A549 (cell line): ENCODE data around the gene UBE3B. TPM values are rescaled to one million over a fixed set of nuclear protein-coding genes. Genes with fewer than 3 reads are reported as not detected.

ENCODE experiments used
- ATAC-seq, 2 experiments: fragments of 200-7000 bp in 1 of 2; fragments of >200 bp in 1 of 2; cut with Nextera tagmentation in 1 of 2; cut with Tn5 transposase in 1 of 2; 3 replicates each; pipeline versions ENCODE4 v1.8.0 to v1.9.1; 2018 to 2020; ENCODE audit warnings: mild to moderate bottlenecking in 1 of 2, moderate library complexity in 1 of 2
- CTCF ChIA-PET: fragments of 300-600 bp; sonication (Branson Sonifier 250); formaldehyde crosslinking; extraction: SDS; loops from one replicate; lab custom pipeline; 2021; ENCODE audit warnings: antibody characterized with exemption, inconsistent platforms; lab: Yijun Ruan, JAX
- POLR2A ChIA-PET: fragments of 350-600 bp; formaldehyde crosslinking; extraction: SDS; loops from one replicate; lab custom pipeline; 2021; ENCODE audit warnings: antibody characterized with exemption, inconsistent platforms; lab: Yijun Ruan, JAX
- DNase-seq, 2 experiments: peaks; one replicate each; pipeline versions ENCODE4 v3.0.0 to v3.0.0-alpha.2; 2011 to 2016; ENCODE audit warnings: low read depth in 1 of 2, low spot score in 1 of 2
- FAIRE-seq: peaks from 2 replicates; lab custom pipeline; 2011; peaks lifted over from hg19 to GRCh38; lab: Jason Lieb, UNC
- H3K27ac ChIP-seq, 2 experiments: fragments of >200 bp; sonication (Bioruptor Twin); formaldehyde crosslinking; 3 replicates each; pipeline ENCODE4 v1.5.1; 2016 to 2017
- H3K4me1 ChIP-seq: fragments of >200 bp; sonication (Bioruptor Twin); formaldehyde crosslinking; 3 replicates; pipeline ENCODE4 v1.6.1; 2016
- H3K4me2 ChIP-seq: fragments of >200 bp; sonication (Bioruptor Twin); formaldehyde crosslinking; 3 replicates; pipeline ENCODE4 v1.6.1; 2016
- H3K4me3 ChIP-seq: fragments of >200 bp; sonication (Bioruptor Twin); formaldehyde crosslinking; 3 replicates; pipeline ENCODE4 v1.5.1; 2016
- H3K9me3 ChIP-seq: fragments of >200 bp; sonication (Bioruptor Twin); formaldehyde crosslinking; 3 replicates; pipeline ENCODE4 v1.6.1; 2016
- ATOH8 ChIP-seq: fragments of 250-450 bp; sonication (Bioruptor Pico); IDR thresholded peaks from 2 replicates; pipeline ENCODE4 v1.5.0; 2020; ENCODE audit warnings: low read depth, mild to moderate bottlenecking, moderate library complexity
- BHLHE40 ChIP-seq: IDR thresholded peaks from 2 replicates; pipeline ENCODE4 v1.6.1; 2012; ENCODE audit warnings: low read depth, low read length, inconsistent platforms
- CTCF ChIP-seq: fragments of >200 bp; sonication (Bioruptor Twin); formaldehyde crosslinking; IDR thresholded peaks from 3 replicates; pipeline ENCODE4 v1.5.1; 2016
- EHMT2 ChIP-seq: fragments of 200-600 bp; sonication (generic); IDR thresholded peaks from 2 replicates; pipeline ENCODE4 v1.6.1; 2016; ENCODE audit warnings: antibody characterized with exemption, low read depth, mild to moderate bottlenecking, moderate library complexity
- HDAC2 ChIP-seq: fragments of 200-600 bp; sonication (generic); IDR thresholded peaks from 2 replicates; pipeline ENCODE4 v1.6.1; 2016
- HMGXB4 ChIP-seq: fragments of 250-450 bp; sonication (Bioruptor Pico); IDR thresholded peaks from 2 replicates; pipeline ENCODE4 v1.5.0; 2021; ENCODE audit warnings: mild to moderate bottlenecking, moderate library complexity, borderline replicate concordance
- HOXA7 ChIP-seq: fragments of 250-450 bp; sonication (Bioruptor Pico); IDR thresholded peaks from 2 replicates; pipeline ENCODE4 v1.5.0; 2020; ENCODE audit warnings: mild to moderate bottlenecking, moderate library complexity
- MAZ ChIP-seq: fragments of 150-350 bp; IDR thresholded peaks from 2 replicates; pipeline ENCODE4 v1.6.1; 2014; ENCODE audit warnings: antibody characterized with exemption, low read depth, low read length, borderline replicate concordance
- PHF8 ChIP-seq: fragments of 200-600 bp; sonication (generic); IDR thresholded peaks from 2 replicates; pipeline ENCODE4 v1.6.1; 2016; ENCODE audit warnings: low read depth, mild to moderate bottlenecking, antibody characterized with exemption, moderate library complexity, borderline replicate concordance
- RAD21 ChIP-seq, 2 experiments: fragments of >200 bp in 1 of 2; sonication (Bioruptor Twin) in 1 of 2; formaldehyde crosslinking in 1 of 2; IDR thresholded peaks in 1 of 2; conservative IDR thresholded peaks in 1 of 2; 2 replicates in 1 of 2; 3 replicates in 1 of 2; pipeline ENCODE4 v1.6.1; 2012 to 2018; ENCODE audit warnings: inconsistent platforms in 1 of 2
- RARB ChIP-seq: fragments of 250-450 bp; sonication (Bioruptor Pico); IDR thresholded peaks from 2 replicates; pipeline ENCODE4 v1.8.0; 2021; ENCODE audit warnings: mild to moderate bottlenecking, moderate library complexity
- REST ChIP-seq: fragments of 200-600 bp; sonication (generic); IDR thresholded peaks from 2 replicates; pipeline ENCODE4 v1.6.1; 2016; ENCODE audit warnings: antibody characterized with exemption, mild to moderate bottlenecking, moderate library complexity
- RNF2 ChIP-seq: fragments of 200-600 bp; sonication (generic); IDR thresholded peaks from 2 replicates; pipeline ENCODE4 v1.6.1; 2016; ENCODE audit warnings: low read depth, mild to moderate bottlenecking, antibody characterized with exemption, moderate library complexity, borderline replicate concordance
- SMC3 ChIP-seq: fragments of >200 bp; sonication (Bioruptor Twin); formaldehyde crosslinking; IDR thresholded peaks from 3 replicates; pipeline ENCODE4 v1.6.1; 2018; ENCODE audit warnings: inconsistent platforms
- SREBF2 ChIP-seq: fragments of 450-650 bp; IDR thresholded peaks from 2 replicates; pipeline ENCODE4 v1.6.1; 2014; ENCODE audit warnings: mild to moderate bottlenecking, moderate library complexity
- TP53 ChIP-seq: fragments of 250-450 bp; sonication (Bioruptor Pico); IDR thresholded peaks from 2 replicates; pipeline ENCODE4 v1.5.0; 2021; ENCODE audit warnings: mild to moderate bottlenecking, moderate library complexity
- USF2 ChIP-seq: fragments of 450-650 bp; IDR thresholded peaks from 2 replicates; pipeline ENCODE4 v1.6.1; 2014; ENCODE audit warnings: antibody characterized with exemption
- ZFP36 ChIP-seq: fragments of 450-650 bp; IDR thresholded peaks from 2 replicates; pipeline ENCODE4 v1.6.1; 2014; ENCODE audit warnings: borderline replicate concordance; ENCODE audit not compliant: partially characterized antibody
- WGBS: methylation state at CpG from one replicate; pipeline ENCODE4 v1.1.6; 2017; ENCODE audit errors: missing lambda C conversion rate; 5-methylcytosine and 5-hydroxymethylcytosine counted together
- polyA plus RNA-seq, 4 experiments: library from polyadenylated mRNA; depleted of rRNA in 3 of 4; stranded (reverse); fragments of >200 nt; fragmentation: RNase III in 1 of 4; extraction: RNeasy Plus Mini Kit Qiagen cat#74134 plus additional on column Dnase treatment in 1 of 4; gene quantifications; 2 replicates in 3 of 4; 3 replicates in 1 of 4; pipeline ENCODE4 v1.2.3, GENCODE V29; 2011 to 2017

The UBE3B gene
- polyA plus RNA-seq, 2 of the 4 experiments (the other 2 are of a cell fraction) = 14.0 to 38.0 TPM

- TF ChIP-seq TP53 = no peak
- no peak for TF ChIP-seq USF2
- TF ChIP-seq SMC3 = no peak
- no peak for TF ChIP-seq PHF8
- TF ChIP-seq SREBF2 = no peak
- TF ChIP-seq ZFP36 = no peak
- no peak for TF ChIP-seq ATOH8 (CRISPR knock-in tag)
- TF ChIP-seq HOXA7 (CRISPR knock-in tag) = no peak
- TF ChIP-seq EHMT2 = no peak
- TF ChIP-seq RARB (CRISPR knock-in tag) = no peak
- CTCF ChIA-PET = interaction anchor here (4.1 kb wide), 1 partner anchor 261 kb away, joined by 20 read pairs; no protein-coding TSS in a partner anchor
- 88% methylated on average over 4 of the region's 4 CpGs for WGBS
- Histone ChIP-seq H3K4me1 (no peaks in the 10 kb centered on the region), H3K27ac (no peak overlapping the region), H3K9me3 (no peaks in the 10 kb centered on the region), H3K4me2 (no peak overlapping the region), H3K4me3 (no peak overlapping the region)
- FAIRE-seq = no peak
- no peak for DNase-seq
- ATAC-seq = no peak
- POLR2A ChIA-PET = no interaction called here
These were observed 36.5 kb downstream of the UBE3B start for GRCh38 chr12:109513977-109514376.

- ATAC-seq (no peak), DNase-seq (no peak), FAIRE-seq (no peak)
- CTCF ChIA-PET = interaction anchor here (0.8 to 12.0 kb wide), 16 partner anchors 8 to 387 kb away, joined by 3 to 167 read pairs (median 5); partner anchors contain the start of genes MMAB and MVK
- POLR2A ChIA-PET = interaction anchor here (0.7 kb wide), 1 partner anchor 257 kb away, joined by 3 read pairs; no protein-coding TSS in a partner anchor
- 72% methylated on average over 6 of the region's 6 CpGs for WGBS
- no peak overlapping the region for H3K27ac ChIP-seq
- TF ChIP-seq MAZ = no peak
- TF ChIP-seq HDAC2 = no peak
- TF ChIP-seq REST = no peak
- no peaks in the 10 kb centered on the region for H3K4me1 ChIP-seq
- no peak overlapping the region for H3K4me3 ChIP-seq
- H3K9me3 ChIP-seq = no peaks in the 10 kb centered on the region
- H3K4me2 ChIP-seq = no peak overlapping the region
These were observed 40.2 kb downstream of the UBE3B start for GRCh38 chr12:109517619-109518018.

GRCh38 chr12:109518820-109519665, 41.6 kb downstream of the UBE3B start:
- 69% methylated on average over 11 of the region's 11 CpGs for WGBS
- Histone ChIP-seq H3K9me3 (no peaks in the 10 kb centered on the region), H3K27ac (no peak overlapping the region), H3K4me2 (no peak overlapping the region), H3K4me1 (no peaks in the 10 kb centered on the region), H3K4me3 (no peak overlapping the region)
- FAIRE-seq (no peak), DNase-seq (peak; percentile 48 to 80), ATAC-seq (peak; percentile 64 to 91; a peak in 4 of 6 replicates)
- ChIA-PET POLR2A (interaction anchor here (1.5 kb wide), 1 partner anchor 195 kb away, joined by 4 read pairs; no protein-coding TSS in a partner anchor), CTCF (interaction anchor here (0.7 to 12.0 kb wide), 33 partner anchors 10 to 326 kb away, joined by 3 to 167 read pairs (median 4); no protein-coding TSS in a partner anchor)
- TF ChIP-seq BHLHE40 (no peak), RNF2 (no peak), SMC3 (peak; percentile 74), RAD21 (conservative IDR thresholded peaks at IDR 0.05 in 1 of 2, IDR thresholded peaks at IDR 0.05 in 1 of 2) (peak; percentile 74 to 82), HMGXB4 (CRISPR knock-in tag) (no peak), CTCF (peak; percentile 86)
